LoVo (cell line): Measurements from ENCODE around the gene GABARAPL2.
"Not testable (repeated sequence)": the region's sequence is repeated elsewhere in the genome, so short reads cannot be mapped to it uniquely, and the experiment has no call there.

Experiments used
- DNase-seq: peaks from one replicate; pipeline ENCODE4 v3.0.0-alpha.2; 2016; ENCODE audit warnings: low spot score

GABARAPL2 gene, protein sequence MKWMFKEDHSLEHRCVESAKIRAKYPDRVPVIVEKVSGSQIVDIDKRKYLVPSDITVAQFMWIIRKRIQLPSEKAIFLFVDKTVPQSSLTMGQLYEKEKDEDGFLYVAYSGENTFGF

DNA sequence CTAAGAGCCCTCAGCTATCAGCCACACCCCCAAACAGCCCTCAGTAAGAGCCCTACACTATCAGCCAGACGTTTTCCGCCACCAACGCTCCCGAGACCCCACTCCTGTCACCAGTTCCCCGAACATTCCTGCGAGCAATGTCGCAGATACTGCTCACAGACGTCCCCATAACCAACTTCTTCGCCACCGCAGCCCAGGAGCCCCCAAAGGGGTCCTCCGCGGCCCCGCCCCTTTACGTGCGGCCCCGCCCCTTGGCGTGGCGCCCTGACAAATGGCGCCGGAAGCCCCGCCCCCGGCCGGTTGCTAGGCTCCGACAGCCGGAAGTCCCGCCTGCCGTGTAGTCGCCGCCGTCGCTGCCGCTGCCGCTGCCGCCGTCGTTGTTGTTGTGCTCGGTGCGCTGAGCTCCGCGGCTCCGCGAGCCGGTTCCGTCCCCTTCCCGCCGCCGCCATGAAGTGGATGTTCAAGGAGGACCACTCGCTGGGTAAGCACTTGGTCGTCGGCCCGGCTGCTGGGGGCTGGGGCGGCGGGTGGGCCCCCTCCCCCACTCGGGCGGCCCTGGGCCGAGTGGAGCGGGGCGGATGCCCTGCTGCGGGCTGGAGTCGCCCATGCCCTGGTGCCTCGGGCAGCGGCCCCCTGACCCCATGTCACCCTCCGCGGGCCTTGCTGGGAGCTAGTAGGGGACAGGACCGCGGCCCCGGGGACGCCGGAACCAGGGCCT, at the start of gene GABARAPL2:
TSS of gene GABARAPL2 (plus strand) at position 340 of the 718 bp plus-strand sequence. CDS start at position 448, 108 bp downstream.
- DNase-seq, result peak; percentile 90

DNA sequence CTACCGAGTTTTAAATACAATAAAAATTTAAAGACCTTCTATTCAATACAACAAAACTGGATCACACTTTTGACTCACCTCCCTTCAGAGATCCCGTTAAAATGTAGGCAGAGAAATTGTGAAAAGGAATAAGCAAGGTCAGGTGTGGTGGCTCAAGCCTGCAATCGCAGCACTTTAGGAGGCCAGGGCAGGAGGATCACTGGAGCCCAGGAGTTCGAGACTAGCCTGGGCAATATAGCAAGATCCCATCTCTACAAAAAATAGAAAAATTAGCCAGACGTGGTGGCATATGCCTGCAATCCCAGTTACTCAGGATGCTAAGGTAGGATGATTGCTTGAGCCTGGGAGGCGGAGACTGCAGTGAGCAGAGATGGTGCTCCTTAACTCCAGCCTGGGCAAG, 47.0 kb upstream of the GABARAPL2 start:
- DNase-seq, result no peak

DNA sequence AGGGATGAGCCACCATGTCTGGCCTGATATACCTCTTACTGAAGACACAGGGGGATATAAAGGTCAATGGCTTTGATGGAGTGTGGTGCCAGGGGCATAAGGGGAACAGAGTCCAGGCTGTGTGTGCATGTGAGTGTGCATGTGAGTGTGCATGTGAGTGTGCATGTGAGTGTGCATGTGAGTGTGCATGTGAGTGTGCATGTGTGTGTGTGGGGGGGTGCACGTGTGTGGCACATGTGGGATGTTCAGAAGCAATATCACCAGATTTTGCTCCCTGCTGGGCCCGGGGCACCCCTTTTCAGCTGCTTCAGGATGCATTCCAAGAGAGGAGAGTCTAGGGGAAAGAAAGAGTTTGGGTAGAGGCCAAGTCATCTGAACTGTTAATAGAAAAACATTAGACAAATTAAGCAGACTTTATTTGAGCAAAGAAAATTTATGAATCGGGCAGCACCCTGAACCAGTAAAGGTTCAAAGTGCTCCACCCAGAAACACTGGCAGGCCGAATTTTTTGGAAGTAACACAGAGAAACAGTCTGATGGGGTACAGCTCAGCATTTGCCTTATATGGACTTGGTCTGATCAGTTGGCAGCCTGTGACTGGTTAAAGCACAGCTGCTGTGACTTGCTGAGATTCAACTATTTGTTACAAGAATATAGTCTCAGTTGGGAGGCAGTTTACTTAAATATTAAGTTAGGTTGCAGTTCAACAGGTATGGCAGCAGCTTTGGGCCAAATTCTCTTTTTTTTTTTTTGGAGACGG, 40.0 kb upstream of the GABARAPL2 start:
- DNase-seq, result no peak

DNA sequence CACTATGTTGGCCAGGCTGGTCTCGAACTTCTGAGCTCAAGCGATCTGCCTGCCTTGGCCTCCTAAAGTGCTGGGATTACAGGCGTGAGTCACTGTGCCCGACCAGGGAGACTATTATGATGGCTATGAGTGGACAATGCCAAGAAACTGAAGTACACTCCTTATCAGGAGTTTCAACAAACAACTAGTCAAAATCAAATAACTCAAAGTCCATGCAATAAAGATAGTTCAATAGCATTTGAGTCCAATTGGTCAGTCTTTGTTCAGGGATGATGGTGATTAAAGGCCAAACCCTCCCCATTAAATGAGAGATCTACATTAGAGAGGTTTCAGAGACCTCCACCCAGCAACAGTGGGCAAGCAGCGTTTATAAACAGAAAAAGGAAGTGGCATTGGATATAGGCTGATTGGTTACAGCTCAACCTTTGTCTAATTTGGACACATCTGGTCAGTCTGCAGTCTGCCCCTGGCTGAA, 38.3 kb upstream of the GABARAPL2 start:
- peak; percentile 23 for DNase-seq

DNA sequence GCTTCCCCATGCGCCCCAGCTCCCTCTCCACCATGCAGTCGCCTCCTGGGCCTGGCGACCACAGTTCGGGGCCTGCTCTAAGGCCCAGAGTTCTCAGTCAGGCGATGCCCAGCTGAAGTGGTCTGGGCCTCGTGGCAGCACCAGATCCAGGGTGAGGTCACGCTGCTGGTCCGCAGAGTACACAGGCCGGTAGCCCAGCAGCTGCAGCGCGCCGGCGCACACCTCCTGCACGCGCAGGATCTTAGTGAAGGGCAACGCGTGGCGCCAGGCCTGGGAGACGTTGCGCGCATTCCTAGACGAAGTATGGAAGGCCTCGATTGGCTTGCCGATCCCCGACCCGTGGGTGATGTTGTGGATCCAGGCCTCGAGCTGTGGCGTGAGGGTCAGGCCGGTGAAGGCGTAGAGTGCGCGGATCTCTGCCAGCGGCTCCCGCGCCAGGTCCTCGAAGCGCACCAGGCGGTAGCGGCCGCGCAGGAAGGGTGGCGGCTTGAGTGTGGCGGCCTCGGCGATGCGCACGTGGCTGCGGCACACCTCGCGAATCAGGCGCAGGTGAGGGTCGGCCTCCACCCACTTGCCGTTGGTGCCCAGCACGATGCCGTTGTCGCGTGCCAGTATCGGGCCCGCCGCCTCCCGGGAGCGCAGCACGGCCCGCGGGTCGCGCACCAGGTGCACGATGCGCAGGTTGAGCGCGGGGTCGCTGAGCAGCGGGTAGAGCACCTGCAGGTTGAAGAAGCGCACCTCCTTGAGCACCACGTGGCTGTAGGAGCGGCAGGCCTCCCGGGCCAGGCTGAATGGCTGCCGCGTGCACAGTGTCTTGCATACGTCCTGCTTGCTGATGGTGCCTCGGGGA, 36.9 kb upstream of the GABARAPL2 start:
- no peak for DNase-seq

DNA sequence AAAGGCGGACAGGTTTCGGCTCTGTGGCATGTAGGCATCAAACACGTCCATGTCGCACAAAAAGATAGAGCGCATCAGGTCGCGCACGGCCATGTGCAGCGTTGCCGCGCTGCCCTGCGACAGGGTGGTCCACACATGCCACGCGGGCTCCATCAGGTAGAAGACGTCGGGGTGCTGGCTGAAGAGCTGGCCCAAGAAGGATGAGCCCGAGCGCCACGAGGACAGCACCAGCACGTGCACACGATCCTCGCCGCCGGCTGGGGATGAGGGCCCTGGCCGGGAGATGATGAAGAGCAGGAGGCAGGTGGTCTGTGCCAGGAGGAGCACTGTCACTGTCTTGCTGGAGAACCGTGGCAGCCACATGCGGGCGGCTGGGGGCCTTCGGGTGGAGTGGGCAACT, 36.2 kb upstream of the GABARAPL2 start:
- no peak for DNase-seq

DNA sequence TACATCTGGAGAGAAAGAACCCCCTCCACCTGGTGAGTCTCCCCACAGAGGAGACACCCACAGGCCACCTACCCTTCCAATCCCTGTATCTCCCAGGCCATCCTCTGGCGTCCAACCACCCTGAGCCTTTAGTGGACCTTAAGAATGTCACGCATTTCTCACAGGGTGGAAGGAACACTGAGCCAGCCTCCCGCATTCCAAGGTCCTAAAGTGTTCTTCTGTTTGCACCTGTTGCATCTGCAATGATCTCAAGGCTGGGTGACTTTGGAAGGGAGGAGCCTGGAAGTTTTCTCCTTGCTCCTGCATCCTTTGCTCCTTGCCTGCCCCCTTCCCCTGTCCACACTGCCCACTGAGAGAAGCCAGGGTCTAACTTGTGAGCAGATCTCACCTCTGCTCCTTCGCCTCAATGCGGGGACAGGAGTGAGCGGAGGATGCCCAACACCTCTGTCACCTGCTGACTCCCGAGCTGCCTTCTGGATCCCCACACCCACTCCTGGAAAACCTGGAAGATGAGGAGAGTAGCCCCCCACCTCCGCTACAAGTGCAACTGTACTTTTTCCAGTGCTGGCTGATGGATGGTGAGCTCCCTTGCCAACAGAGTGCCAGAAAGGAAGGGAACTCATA, 33.9 kb upstream of the GABARAPL2 start:
- no peak for DNase-seq

DNA sequence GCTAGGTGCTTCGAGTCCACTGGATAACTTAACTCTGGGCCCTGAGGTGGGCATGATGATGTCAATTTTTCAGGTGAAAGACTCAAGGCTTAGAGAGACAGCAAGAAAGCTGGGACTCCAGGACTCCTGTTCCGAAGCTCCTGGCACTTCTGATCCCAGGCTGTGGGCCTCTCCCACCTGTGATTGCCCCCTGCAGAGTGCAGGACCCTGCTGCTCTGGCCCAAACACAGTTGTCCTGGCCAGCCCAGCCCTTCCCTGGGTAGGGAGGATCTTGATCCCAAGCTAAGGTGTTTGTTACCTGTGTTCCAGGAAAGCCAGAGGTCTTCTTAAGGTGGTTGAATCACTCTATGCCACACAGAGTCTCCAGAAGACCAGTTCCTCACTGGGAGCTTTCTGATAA, 33.4 kb upstream of the GABARAPL2 start:
- DNase-seq, result no peak

DNA sequence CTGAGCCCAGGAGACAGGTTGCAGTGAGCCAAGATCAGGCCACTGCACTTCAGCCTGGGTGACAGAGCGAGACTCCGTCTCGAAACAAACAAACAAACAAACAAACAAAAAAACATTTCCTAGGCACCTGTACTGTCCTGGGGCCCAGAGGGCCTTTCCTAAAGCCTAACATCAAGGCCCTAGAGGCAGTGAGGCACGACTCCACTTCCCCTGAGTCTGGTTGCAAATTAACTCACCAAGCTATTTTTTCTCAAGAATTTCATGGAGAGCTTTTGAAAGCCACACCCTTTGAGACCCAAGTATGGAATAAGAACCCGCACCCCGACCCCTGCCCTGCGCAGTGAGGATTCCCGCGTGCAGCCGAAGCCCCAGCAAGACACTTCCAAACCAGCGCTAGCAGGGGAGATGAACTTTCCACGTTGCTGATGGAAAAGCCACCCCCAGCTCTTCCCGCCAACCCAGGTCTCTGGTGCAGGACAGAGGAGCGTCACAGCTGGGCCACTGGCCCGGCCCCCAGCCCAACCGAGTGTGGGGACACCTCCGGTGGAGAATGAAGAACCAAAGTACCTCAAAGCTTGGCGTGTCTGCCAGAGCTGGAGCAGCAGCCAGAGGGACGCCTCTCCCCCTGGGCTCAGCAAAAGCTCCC, 31.5 kb upstream of the GABARAPL2 start:
- no peak for DNase-seq

DNA sequence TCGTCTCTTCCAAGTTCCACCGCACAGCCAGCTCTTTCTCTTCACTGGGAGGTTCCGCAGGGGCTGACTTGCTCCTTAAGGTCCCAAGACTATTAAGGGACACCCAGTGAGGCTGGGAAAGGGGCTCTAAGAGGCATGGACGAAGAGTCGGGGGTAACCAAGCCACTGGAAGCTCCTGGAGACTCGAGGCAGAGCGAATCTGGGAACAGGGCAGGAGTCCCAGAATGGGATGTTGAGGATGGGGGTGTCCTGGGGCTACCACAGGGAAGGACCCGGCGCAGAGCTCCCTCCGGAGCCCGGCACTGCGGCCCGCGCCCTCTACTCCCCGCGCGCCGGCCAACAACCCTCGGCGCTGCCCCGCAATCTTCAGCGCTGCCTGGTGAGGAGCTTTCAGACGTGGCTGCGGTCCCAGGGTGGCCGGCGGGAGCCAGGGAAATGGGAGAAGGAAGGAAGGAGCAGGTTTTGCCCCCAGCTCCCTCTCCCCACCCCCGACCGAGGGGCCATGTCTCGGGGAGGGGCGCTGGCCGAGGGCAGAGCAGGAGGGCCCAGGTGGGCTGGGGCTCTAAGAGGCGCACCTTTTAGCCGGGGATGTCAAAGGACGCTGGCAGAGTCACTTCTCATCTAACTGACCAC, 30.9 kb upstream of the GABARAPL2 start:
- no peak for DNase-seq

DNA sequence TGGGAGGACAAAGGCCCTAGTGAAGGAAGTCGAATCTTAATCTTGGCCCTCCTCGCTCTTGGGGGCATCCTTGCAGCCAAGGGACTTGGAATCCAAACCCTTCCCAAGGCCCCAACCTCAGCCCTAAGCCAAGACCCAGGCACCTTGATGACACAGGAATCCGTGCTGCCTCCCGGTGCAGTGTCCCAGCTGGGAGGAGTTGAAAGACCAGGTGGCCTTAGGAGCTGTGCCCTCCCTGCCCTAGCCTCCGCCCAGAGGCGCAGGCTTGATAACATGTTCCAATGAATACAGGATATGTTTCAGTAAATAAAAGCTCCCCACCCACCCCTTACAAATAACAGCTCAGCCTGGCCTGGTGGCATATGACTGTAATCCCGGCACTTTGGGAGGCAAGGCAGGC, 30.3 kb upstream of the GABARAPL2 start, which contains the start of gene CHST5:
TSS of gene CHST5 (minus strand) at position 208 of the 400 bp plus-strand sequence. CDS start 5,724 bp downstream, outside the sequence.
- no peak for DNase-seq

DNA sequence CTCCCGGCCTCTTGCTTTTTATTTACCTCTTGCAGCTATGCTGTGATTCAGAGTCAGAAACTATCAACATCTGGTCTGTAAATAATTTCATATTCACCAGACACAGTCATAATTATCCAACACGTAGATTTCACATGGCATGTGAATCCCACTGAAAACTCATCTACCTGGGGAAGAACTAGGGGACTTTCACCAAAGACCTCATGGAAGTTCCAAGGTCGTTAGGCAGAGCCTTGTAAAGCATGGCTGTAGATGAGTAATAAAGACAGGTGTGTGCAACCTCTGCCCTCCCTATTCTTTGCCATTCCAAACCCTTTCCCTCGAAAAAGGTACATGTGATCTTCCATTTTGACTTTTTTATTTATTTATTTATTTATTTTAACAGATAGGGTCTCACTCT, 28.4 kb upstream of the GABARAPL2 start:
- DNase-seq, result no peak

DNA sequence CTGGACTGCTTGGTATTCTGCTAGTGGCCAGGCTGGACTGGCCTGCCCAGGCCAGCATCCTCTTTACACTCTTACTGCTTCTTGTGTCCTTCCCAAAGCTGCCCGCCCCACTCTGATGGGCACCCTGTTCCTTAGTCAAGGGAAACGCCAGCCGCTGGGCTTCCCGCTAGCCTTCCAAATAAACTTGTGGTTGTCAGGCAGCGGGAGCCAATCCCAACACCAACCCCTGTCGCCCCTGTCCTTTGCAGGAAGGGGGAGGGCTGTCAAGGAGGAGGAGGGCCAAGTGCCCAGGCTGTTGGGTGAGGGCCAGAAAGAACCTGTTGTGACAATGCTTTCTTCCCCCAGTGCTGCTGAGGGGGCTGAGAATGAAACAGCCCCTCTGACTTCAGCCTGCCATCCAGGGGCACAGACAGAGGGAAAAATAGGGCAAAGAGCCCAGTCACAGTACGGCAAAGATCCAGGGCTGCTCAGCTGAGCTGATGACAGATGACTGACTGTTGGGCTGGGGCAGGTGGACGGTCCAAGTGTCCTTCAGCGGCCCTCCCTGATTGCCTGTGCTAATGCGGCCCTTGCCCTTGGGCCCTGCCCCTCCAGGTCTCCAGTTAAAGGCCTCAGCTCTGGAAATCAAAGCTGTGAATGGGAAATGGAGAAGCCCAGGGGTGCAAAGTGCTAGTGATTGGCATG, 27.2 kb upstream of the GABARAPL2 start:
- DNase-seq, result not testable (repeated sequence)

DNA sequence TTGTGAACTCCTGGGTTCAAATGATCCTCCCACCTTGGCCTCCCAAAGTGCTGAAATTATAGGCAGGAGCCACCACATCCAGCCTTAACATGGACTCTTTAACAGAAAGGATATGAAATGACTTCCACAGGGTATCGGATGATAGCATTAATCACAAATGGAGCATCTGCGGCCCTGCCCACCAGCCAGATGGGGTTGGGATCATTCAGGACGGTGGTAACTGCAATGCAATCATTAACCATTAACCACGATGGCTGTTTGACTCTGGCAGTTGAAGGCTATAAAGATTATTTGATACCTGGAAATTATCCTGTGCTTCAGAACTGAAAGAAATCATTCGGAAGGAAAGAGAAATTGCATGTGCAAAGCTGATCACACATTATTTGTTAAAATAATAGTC, 24.9 kb upstream of the GABARAPL2 start:
- DNase-seq, result no peak

DNA sequence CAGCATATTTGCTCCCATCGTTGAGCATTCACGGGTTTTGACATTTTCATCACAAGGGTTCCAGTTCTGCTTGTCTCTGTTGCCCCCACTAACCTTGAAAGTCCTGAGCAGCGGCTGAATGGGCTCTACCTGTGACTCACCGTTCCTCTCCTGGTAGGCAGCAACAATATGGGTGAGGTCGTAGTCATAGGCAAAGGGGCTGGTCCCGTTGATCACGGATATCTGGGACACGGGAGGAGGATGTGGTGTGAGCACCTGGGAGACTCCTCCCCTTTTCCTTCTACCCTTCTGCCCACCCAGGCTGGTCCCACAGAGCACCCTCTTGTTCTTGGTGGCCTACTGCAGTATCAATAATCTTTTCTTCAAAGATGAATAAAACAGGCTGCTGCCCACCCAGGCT, 23.7 kb upstream of the GABARAPL2 start:
- DNase-seq, result not testable (repeated sequence)

DNA sequence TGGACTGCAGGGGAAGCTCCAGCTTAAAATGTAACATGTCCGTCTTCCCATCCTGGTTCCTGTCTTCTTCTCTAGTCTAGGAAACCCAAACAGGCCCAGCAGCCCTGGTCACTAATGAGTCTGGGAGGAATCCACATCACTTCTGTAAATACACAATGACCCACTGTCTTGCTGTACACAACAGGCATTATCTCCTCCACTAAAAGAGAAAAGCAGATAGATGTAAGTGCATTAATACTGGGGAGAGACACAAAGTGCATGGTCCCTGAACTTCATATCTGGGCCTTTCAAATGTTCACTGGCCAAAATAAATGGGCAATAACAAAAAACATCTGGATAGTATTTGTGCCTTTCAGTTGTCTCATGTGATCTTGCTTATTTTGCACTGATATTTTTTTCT, 20.3 kb upstream of the GABARAPL2 start:
- not testable (repeated sequence) for DNase-seq

DNA sequence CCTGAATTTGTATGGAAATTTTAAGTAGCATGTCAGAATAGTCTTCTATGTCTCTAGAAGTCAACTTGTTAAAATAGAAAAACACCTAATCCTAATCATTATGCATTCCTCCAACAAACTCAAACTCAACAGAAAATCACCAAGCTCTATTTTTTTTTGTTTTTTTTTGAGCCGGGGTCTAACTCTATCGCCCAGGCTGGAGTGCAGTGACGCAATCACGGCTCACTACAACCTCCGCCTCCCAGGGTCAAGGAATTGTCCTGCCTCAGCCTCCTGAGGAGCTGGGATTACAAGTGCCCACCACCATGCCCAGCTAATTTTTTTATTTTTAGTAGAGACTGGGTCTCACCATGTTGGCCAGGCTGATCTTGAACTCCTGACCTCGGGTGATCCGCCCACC, 19.9 kb upstream of the GABARAPL2 start:
- DNase-seq, result no peak

DNA sequence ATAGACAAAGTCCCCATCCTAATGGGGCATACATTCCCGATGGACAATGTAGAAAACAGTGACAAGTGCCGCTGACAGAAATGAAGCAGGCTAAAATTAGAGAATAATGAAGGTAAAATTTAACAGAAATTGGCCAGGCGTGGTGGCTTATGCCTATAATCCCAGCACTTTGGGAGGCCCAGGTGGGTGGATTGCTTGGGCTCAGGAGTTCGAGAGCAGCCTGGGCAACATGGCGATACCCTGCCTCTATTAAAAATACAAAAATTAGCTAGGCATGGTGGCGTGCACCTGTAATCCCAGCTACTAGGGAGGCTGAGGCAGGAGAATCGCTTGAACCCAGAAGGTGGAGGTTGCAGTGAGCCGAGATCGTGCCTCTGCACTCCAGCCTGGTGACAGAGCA, 17.7 kb upstream of the GABARAPL2 start:
- DNase-seq, result not testable (repeated sequence)

DNA sequence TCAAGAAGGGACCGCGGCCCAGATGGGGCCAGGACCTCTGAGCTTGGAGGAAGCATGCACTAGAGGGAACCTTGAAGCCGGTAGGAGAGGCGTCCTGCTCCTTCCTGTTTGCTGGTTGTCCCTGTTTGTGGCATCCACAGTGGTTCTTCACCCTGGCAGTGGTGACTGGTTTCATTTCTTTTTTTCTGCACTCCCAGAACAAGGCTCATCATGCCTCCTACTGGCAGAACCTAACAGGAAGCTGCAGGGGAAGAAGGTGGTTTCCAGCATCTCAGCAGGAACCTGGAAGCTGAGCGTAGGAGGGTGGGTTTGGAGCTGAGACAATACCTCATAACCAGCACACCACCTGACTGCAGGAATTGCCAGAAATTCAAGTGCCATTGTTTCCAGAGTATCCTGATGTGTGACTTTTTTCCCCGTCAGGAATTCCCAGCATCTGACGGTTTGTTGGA, 15.9 kb upstream of the GABARAPL2 start:
- no peak for DNase-seq

DNA sequence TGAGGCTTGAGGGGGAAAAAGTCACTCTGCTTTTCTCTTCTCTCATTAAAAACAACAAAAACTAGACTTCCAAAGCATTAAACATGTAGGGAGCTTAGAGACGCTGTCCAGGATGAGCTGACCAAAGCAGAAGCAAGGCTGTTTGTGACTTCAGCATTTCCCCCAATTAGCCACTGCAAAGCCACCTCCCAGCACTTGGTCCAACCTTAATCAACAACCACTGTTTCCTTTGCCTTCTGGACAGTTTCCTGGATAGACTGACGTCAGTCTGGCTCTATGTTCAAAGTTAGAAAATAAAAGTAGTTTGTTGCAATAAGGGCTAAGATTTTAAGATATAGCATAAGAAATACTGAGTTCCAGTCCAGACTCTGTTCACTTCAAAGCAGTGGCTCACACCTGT, 13.2 kb upstream of the GABARAPL2 start:
- DNase-seq, result no peak
